PFSK-1 (cell line): ENCODE measurements around the gene DNAJC5.

Experiments used
- FOXP2 ChIP-seq: optimal IDR thresholded peaks from 2 replicates; pipeline ENCODE3; 2011; ENCODE audit warnings: borderline replicate concordance, control low read depth, inconsistent platforms; ENCODE audit not compliant: insufficient read depth; ENCODE audit errors: extremely low read length, extremely low read depth
- POLR2AphosphoS5 ChIP-seq: IDR thresholded peaks from 2 replicates; pipeline ENCODE4 v1.6.1; 2012; ENCODE audit warnings: low read depth, mild to moderate bottlenecking, control low read depth, low read length, moderate library complexity
- REST ChIP-seq, 2 experiments: IDR thresholded peaks; 2 replicates each; pipeline versions ENCODE4 v1.6.1 to v1.8.0; 2011 to 2012; ENCODE audit warnings: low read depth in 2 of 2, low read length in 2 of 2, control low read depth in 1 of 2, inconsistent platforms in 1 of 2, mild to moderate bottlenecking in 1 of 2, moderate library complexity in 1 of 2; ENCODE audit not compliant: insufficient read depth in 1 of 2
- SIN3A ChIP-seq: IDR thresholded peaks from 2 replicates; pipeline ENCODE4 v1.6.1; 2012; ENCODE audit warnings: mild to moderate bottlenecking, low read length, moderate library complexity, borderline replicate concordance; ENCODE audit not compliant: insufficient read depth
- TAF1 ChIP-seq: IDR thresholded peaks from 2 replicates; pipeline ENCODE4 v1.6.1; 2012; ENCODE audit warnings: low read length, control low read depth, borderline replicate concordance; ENCODE audit not compliant: insufficient read depth

DNAJC5 gene

GRCh38 chr20:63940071-63940471 lies 45.1 kb downstream of the DNAJC5 start:
- no peak for TF ChIP-seq TAF1
- TF ChIP-seq REST (IDR thresholded peaks at IDR 0.05; ENCODE audit: insufficient read depth in 1 of 2, low read depth in 2 of 2, low read length in 2 of 2): no peak
- no peak for TF ChIP-seq POLR2AphosphoS5
- no peak for TF ChIP-seq FOXP2

- no peak for TF ChIP-seq POLR2AphosphoS5
- no peak for TF ChIP-seq SIN3A
- TF ChIP-seq FOXP2: no peak
- no peak for TF ChIP-seq REST (IDR thresholded peaks at IDR 0.05; ENCODE audit: insufficient read depth in 1 of 2, low read depth in 2 of 2, low read length in 2 of 2)
- no peak for TF ChIP-seq TAF1
Observed at GRCh38 chr20:63940472-63941266, 45.7 kb downstream of the DNAJC5 start.

- TF ChIP-seq POLR2AphosphoS5: no peak; the same call in 1 of the 2 replicates
- TF ChIP-seq FOXP2: peak; percentile 77
- TF ChIP-seq TAF1: no peak
Observed at GRCh38 chr20:63941282-63942081, 46.6 kb downstream of the DNAJC5 start.

- TF ChIP-seq POLR2AphosphoS5 (no peak), REST (IDR thresholded peaks at IDR 0.05; ENCODE audit: insufficient read depth in 1 of 2, low read depth in 2 of 2, low read length in 2 of 2) (no peak), TAF1 (no peak), FOXP2 (no peak), SIN3A (peak; percentile 19; the same call in 1 of the 2 replicates)
Observed at GRCh38 chr20:63942250-63942951, 47.5 kb downstream of the DNAJC5 start.

GRCh38 chr20:63942969-63943807 lies 48.3 kb downstream of the DNAJC5 start:
- TF ChIP-seq SIN3A: no peak
- no peak for TF ChIP-seq FOXP2
- TF ChIP-seq TAF1: no peak
- no peak for TF ChIP-seq POLR2AphosphoS5
- TF ChIP-seq REST (IDR thresholded peaks at IDR 0.05; ENCODE audit: insufficient read depth in 1 of 2, low read depth in 2 of 2, low read length in 2 of 2): no peak
